HEK293 (cell line): ENCODE data around the gene USP27X.

Source experiments
- CTCF ChIP-seq: fragments of 450-650 bp; formaldehyde crosslinking; IDR thresholded peaks from 2 replicates; pipeline ENCODE4 v1.5.1; 2016; ENCODE audit warnings: missing biosample characterization, missing genetic modification characterization
- ZNF561 ChIP-seq: fragments of 450-650 bp; IDR thresholded peaks from 2 replicates; pipeline ENCODE4 v1.5.1; 2018; ENCODE audit warnings: missing biosample characterization, missing genetic modification characterization, borderline replicate concordance

- TF ChIP-seq ZNF561 (tag by site-specific recombination) (no peak), CTCF (tag by site-specific recombination) (no peak)
Observed at GRCh38 chrX:49921109-49921508, 41.8 kb downstream of the USP27X start.
